ENCODE data around the gene TSPAN4.

DNA sequence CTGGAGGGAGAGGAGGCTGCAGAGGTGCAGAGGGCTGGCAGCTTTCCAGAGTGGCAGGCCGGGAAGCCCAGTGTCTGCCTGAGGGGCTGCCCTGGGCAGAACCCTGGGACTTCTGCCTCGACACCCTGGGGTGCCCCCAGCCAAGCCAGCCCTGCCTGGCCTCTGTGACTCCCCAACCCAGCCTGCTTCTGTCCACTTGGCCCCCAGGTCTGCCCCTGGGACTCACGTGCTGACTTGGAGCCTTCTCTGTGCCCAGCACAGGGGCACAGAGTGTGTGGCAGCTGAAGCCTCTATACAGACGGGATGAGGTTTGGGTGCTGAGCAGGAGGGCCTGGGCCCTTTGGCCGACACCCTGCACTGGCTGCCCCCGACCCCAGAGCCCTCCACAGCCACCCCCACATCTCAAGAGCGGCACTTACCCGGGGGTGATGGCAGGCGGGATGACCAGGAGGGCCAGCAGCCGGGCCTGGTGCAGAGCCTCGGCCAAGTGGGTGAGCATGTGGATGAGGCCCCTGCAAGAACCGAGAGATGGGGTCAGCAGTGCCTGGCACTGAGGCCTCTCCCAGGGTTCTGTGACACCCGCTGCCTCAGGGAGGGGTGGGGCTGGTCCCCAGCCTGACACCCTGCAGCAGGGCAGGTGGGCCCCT, 50.5 kb downstream of the TSPAN4 start:
- TF ChIP-seq, protein P1, sequence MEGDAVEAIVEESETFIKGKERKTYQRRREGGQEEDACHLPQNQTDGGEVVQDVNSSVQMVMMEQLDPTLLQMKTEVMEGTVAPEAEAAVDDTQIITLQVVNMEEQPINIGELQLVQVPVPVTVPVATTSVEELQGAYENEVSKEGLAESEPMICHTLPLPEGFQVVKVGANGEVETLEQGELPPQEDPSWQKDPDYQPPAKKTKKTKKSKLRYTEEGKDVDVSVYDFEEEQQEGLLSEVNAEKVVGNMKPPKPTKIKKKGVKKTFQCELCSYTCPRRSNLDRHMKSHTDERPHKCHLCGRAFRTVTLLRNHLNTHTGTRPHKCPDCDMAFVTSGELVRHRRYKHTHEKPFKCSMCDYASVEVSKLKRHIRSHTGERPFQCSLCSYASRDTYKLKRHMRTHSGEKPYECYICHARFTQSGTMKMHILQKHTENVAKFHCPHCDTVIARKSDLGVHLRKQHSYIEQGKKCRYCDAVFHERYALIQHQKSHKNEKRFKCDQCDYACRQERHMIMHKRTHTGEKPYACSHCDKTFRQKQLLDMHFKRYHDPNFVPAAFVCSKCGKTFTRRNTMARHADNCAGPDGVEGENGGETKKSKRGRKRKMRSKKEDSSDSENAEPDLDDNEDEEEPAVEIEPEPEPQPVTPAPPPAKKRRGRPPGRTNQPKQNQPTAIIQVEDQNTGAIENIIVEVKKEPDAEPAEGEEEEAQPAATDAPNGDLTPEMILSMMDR (IDR thresholded peaks at IDR 0.05): no peak
- TF ChIP-seq POLR2AphosphoS5 (IDR thresholded peaks at IDR 0.05): no peak
- TF ChIP-seq EP300 (IDR thresholded peaks at IDR 0.05): no peak
